HCT116 (cell line): ENCODE data around the gene BTN1A1. TPM values are rescaled to one million over a fixed set of nuclear protein-coding genes. Genes with fewer than 3 reads are reported as not detected.

Experiments
- ATAC-seq: fragments of 200-7000 bp; cut with Tn5 transposase; 2 replicates; pipeline ENCODE4 v1.9.1; 2020; ENCODE audit warnings: mild to moderate bottlenecking, moderate library complexity
- BruUV-seq: library from RNA; stranded (reverse); fragments of 400-500 nt; replicated peaks from 2 replicates; lab custom pipeline; 2021; lab: Mats Ljungman, UMichigan
- CTCF ChIA-PET: fragments of 300-600 bp; sonication (Branson Sonifier 250); formaldehyde crosslinking; loops from one replicate; lab custom pipeline; 2021; ENCODE audit warnings: antibody characterized with exemption; lab: Charles Lee
- POLR2A ChIA-PET: fragments of 300-600, 350-600 bp; sonication (Branson Sonifier 250); formaldehyde crosslinking; loops from one replicate; lab custom pipeline; 2021; ENCODE audit warnings: antibody characterized with exemption; lab: Charles Lee
- RAD21 ChIA-PET, 2 experiments: fragments of 300-600 bp; sonication (Branson Sonifier 250); formaldehyde crosslinking; loops; one replicate each; lab custom pipeline; 2023; ENCODE audit warnings: low total read pairs in 2 of 2; ENCODE audit not compliant: uncharacterized antibody in 2 of 2, unreplicated experiment in 2 of 2, low non-redundant PET in 1 of 2; lab: Charles Lee
- DNase-seq: peaks from one replicate; pipeline ENCODE4 v3.0.0-alpha.2; 2010; ENCODE audit warnings: low read depth, low spot score
- H2AFZ ChIP-seq: fragments of 200-600 bp; shearing (Covaris generic), sonication (generic); 2 replicates; pipeline ENCODE4 v1.6.1; 2017; ENCODE audit warnings: low read depth, mixed run types, mixed read lengths, antibody characterized with exemption, low read length; ENCODE audit not compliant: poor library complexity, severe bottlenecking
- H3K27ac ChIP-seq: 2 replicates; pipeline ENCODE4 v1.5.1; 2012; ENCODE audit warnings: low read depth, low read length
- H3K27me3 ChIP-seq: fragments of 200-600 bp; sonication (generic); 2 replicates; pipeline ENCODE4 v1.6.1; 2016; ENCODE audit warnings: mixed run types, low read length, mixed read lengths; ENCODE audit not compliant: insufficient read depth
- H3K36me3 ChIP-seq, 2 experiments: fragments of 200-500 bp in 1 of 2; fragments of 200-600 bp in 1 of 2; sonication (Bioruptor generic) in 1 of 2; sonication (generic) in 1 of 2; 2 replicates each; pipeline versions ENCODE4 v1.5.1 to v1.6.1; 2014 to 2016; ENCODE audit warnings: low read length in 2 of 2, inconsistent platforms in 1 of 2, mixed read lengths in 1 of 2, mixed run types in 1 of 2; ENCODE audit not compliant: insufficient read depth in 2 of 2, control insufficient read depth in 1 of 2
- H3K4me1 ChIP-seq, 2 experiments: fragments of 200-600 bp in 1 of 2; sonication (generic) in 1 of 2; 2 replicates each; pipeline versions ENCODE4 v1.5.1 to v1.6.1; 2012 to 2017; ENCODE audit warnings: low read length in 2 of 2, inconsistent platforms in 1 of 2, mild to moderate bottlenecking in 1 of 2, mixed read lengths in 1 of 2, mixed run types in 1 of 2, moderate library complexity in 1 of 2; ENCODE audit not compliant: insufficient read depth in 2 of 2, control insufficient read depth in 1 of 2
- H3K4me2 ChIP-seq: fragments of 200-600 bp; sonication (generic); 2 replicates; pipeline ENCODE4 v1.6.1; 2017; ENCODE audit warnings: mixed run types, low read length, mixed read lengths
- H3K4me3 ChIP-seq, 2 experiments: fragments of 200-600 bp in 1 of 2; sonication (generic) in 1 of 2; replicated peaks in 1 of 2; 2 replicates each; pipeline ENCODE4 v1.5.1; 2011 to 2016; ENCODE audit warnings: low read length in 2 of 2, control low read depth in 1 of 2, low read depth in 1 of 2, mild to moderate bottlenecking in 1 of 2, mixed read lengths in 1 of 2, mixed run types in 1 of 2
- H3K79me2 ChIP-seq: fragments of 200-600 bp; sonication (generic); 2 replicates; pipeline ENCODE4 v1.6.1; 2017; ENCODE audit warnings: mild to moderate bottlenecking, mixed run types, low read length, moderate library complexity, mixed read lengths; ENCODE audit not compliant: insufficient read depth
- H3K9ac ChIP-seq: fragments of 200-600 bp; sonication (generic); 2 replicates; pipeline ENCODE4 v1.6.1; 2016; ENCODE audit warnings: low read length, mixed read lengths
- H3K9me2 ChIP-seq: fragments of 200-600 bp; sonication (generic), shearing (Covaris generic); 2 replicates; pipeline ENCODE4 v1.6.1; 2017; ENCODE audit warnings: mixed run types, mild to moderate bottlenecking, moderate library complexity; ENCODE audit not compliant: insufficient read depth
- H3K9me3 ChIP-seq, 2 experiments: fragments of 200-500 bp in 1 of 2; fragments of 200-600 bp in 1 of 2; sonication (Bioruptor generic) in 1 of 2; sonication (generic) in 1 of 2; 2 replicates each; pipeline ENCODE4 v1.6.1; 2014 to 2017; ENCODE audit warnings: low read length in 2 of 2, mixed read lengths in 2 of 2, inconsistent platforms in 1 of 2, low read depth in 1 of 2, mild to moderate bottlenecking in 1 of 2, mixed run types in 1 of 2, moderate library complexity in 1 of 2; ENCODE audit not compliant: control insufficient read depth in 1 of 2, insufficient read depth in 1 of 2
- H4K20me1 ChIP-seq: fragments of 200-600 bp; sonication (generic), shearing (Covaris generic); 2 replicates; pipeline ENCODE4 v1.6.1; 2017; ENCODE audit warnings: mixed run types, mild to moderate bottlenecking, moderate library complexity; ENCODE audit not compliant: insufficient read depth
- ATF3 ChIP-seq: IDR thresholded peaks from 2 replicates; pipeline ENCODE4 v1.6.1; 2012
- CBX3 ChIP-seq: IDR thresholded peaks from 2 replicates; pipeline ENCODE4 v1.6.1; 2012; ENCODE audit warnings: low read depth
- CTCF ChIP-seq, 3 experiments: fragments of 200-600 bp in 1 of 3; sonication (generic) in 1 of 3; IDR thresholded peaks in 2 of 3; conservative IDR thresholded peaks in 1 of 3; 2 replicates each; pipeline ENCODE4 v1.5.1; 2012 to 2017; ENCODE audit warnings: low read depth in 2 of 3, low read length in 2 of 3, antibody characterized with exemption in 1 of 3, borderline replicate concordance in 1 of 3, control low read depth in 1 of 3, mild to moderate bottlenecking in 1 of 3, mixed read lengths in 1 of 3, mixed run types in 1 of 3, moderate library complexity in 1 of 3; ENCODE audit not compliant: insufficient read depth in 1 of 3
- EGR1 ChIP-seq: IDR thresholded peaks from 2 replicates; pipeline ENCODE4 v1.6.1; 2012; ENCODE audit warnings: low read depth
- ELF1 ChIP-seq: IDR thresholded peaks from 2 replicates; pipeline ENCODE4 v1.6.1; 2012; ENCODE audit warnings: low read depth, borderline replicate concordance
- EZH2 ChIP-seq: fragments of 200-600 bp; sonication (generic); IDR thresholded peaks from 2 replicates; pipeline ENCODE4 v1.6.1; 2017; ENCODE audit warnings: antibody characterized with exemption, mixed run types
- FOSL1 ChIP-seq: IDR thresholded peaks from 2 replicates; pipeline ENCODE4 v1.6.1; 2012; ENCODE audit warnings: low read depth
- JUND ChIP-seq: IDR thresholded peaks from 2 replicates; pipeline ENCODE4 v1.6.1; 2012
- POLR2A ChIP-seq: IDR thresholded peaks from 2 replicates; pipeline ENCODE4 v1.7.0; 2011; ENCODE audit warnings: borderline replicate concordance; ENCODE audit not compliant: insufficient read depth, insufficient read length; ENCODE audit errors: extremely low read depth
- POLR2AphosphoS5 ChIP-seq: IDR thresholded peaks from 2 replicates; pipeline ENCODE4 v1.6.1; 2011; ENCODE audit warnings: mild to moderate bottlenecking, low read depth, low read length, moderate library complexity
- REST ChIP-seq: IDR thresholded peaks from 2 replicates; pipeline ENCODE4 v1.6.1; 2012; ENCODE audit warnings: low read depth
- SIN3A ChIP-seq: IDR thresholded peaks from 2 replicates; pipeline ENCODE4 v1.6.1; 2012; ENCODE audit warnings: low read depth
- SP1 ChIP-seq: IDR thresholded peaks from 2 replicates; pipeline ENCODE4 v1.6.1; 2012; ENCODE audit warnings: low read depth
- SRF ChIP-seq: IDR thresholded peaks from 2 replicates; pipeline ENCODE4 v1.6.1; 2012; ENCODE audit warnings: low read depth
- TCF7L2 ChIP-seq: IDR thresholded peaks from 2 replicates; pipeline ENCODE4 v1.7.0; 2011; ENCODE audit warnings: borderline replicate concordance, inconsistent platforms; ENCODE audit not compliant: insufficient read depth, insufficient read length; ENCODE audit errors: extremely low read depth
- YY1 ChIP-seq: IDR thresholded peaks from 2 replicates; pipeline ENCODE4 v1.6.1; 2011; ENCODE audit warnings: low read length, low read depth, moderate library complexity, mild to moderate bottlenecking; ENCODE audit not compliant: insufficient replicate concordance; ENCODE audit errors: extremely low read depth
- ZBTB33 ChIP-seq: IDR thresholded peaks from 2 replicates; pipeline ENCODE4 v1.6.1; 2011; ENCODE audit warnings: mild to moderate bottlenecking, low read length, moderate library complexity; ENCODE audit not compliant: insufficient replicate concordance; ENCODE audit errors: extremely low read depth
- ZFX ChIP-seq: fragments of 450-650 bp; IDR thresholded peaks from 2 replicates; pipeline ENCODE4 v1.6.1; 2017
- ZNF274 ChIP-seq: fragments of 200-500 bp; sonication (Bioruptor generic); IDR thresholded peaks from 2 replicates; pipeline ENCODE4 v1.6.1; 2014; ENCODE audit warnings: mild to moderate bottlenecking, low read depth, low read length, inconsistent platforms
- intact Hi-C: fragments of 100-400 bp; cut with micrococcal nuclease; formaldehyde crosslinking; loops from 2 replicates; pipeline ENCODE4 v1.10.0; 2022
- total RNA-seq: library from RNA; stranded (reverse); gene quantifications from one replicate; pipeline ENCODE4 v1.2.1, GENCODE V29; 2021; ENCODE audit not compliant: unreplicated experiment

The BTN1A1 gene
- total RNA-seq, 1 experiment from 2014 or later: 0.32 TPM

GRCh38 chr6:26519359-26519758 lies 19.3 kb downstream of the BTN1A1 start:
- no peak for ATAC-seq
- Histone ChIP-seq H2AFZ (peak overlapping the region; percentile 87), H3K79me2 (no peaks in the 10 kb centered on the region), H3K4me3 (no peak overlapping the region), H3K9me3 (no peaks in the 10 kb centered on the region), H3K9ac (no peak overlapping the region), H3K4me1 (peaks cover 8 to 23% of the 10 kb centered on the region in 2 experiments; a peak in 3 of 4 replicates), H3K4me2 (no peak overlapping the region), H3K27me3 (no peaks in the 10 kb centered on the region), H3K9me2 (no peaks in the 10 kb centered on the region), H3K36me3 (no peaks in the 10 kb centered on the region), H4K20me1 (no peaks in the 10 kb centered on the region), H3K27ac (no peak overlapping the region)
- RAD21 ChIA-PET: no interaction called here
- TF ChIP-seq CBX3: no peak
- TF ChIP-seq CTCF (IDR thresholded peaks at IDR 0.05 in 2 of 3, conservative IDR thresholded peaks at IDR 0.05 in 1 of 3; ENCODE audit: borderline replicate concordance in 1 of 3, insufficient read depth in 1 of 3, low read depth in 2 of 3, low read length in 2 of 3): no peak
- no peak for TF ChIP-seq SP1
- no peak for TF ChIP-seq POLR2AphosphoS5
- TF ChIP-seq SIN3A: no peak
- no peak for TF ChIP-seq EZH2
- TF ChIP-seq ZBTB33: no peak
- TF ChIP-seq YY1: no peak
- TF ChIP-seq ELF1: no peak
- TF ChIP-seq JUND: no peak
- no peak for TF ChIP-seq TCF7L2
- no peak for TF ChIP-seq REST
- TF ChIP-seq ATF3: no peak
- TF ChIP-seq EGR1: no peak
- TF ChIP-seq ZFX: no peak
- TF ChIP-seq POLR2A: no peak
- no peak for TF ChIP-seq FOSL1
- no peak for TF ChIP-seq ZNF274
- no peak for TF ChIP-seq SRF
- DNase-seq: no peak
- POLR2A ChIA-PET: no interaction called here
- intact Hi-C loops: no loop called here
- no TSS peak for BruUV-seq
- CTCF ChIA-PET: interaction anchor here (1.4 kb wide), 1 partner anchor 14 kb away, joined by 3 read pairs; no protein-coding TSS in a partner anchor
